ENCODE data around the gene ITGAD.
"Not testable (repeated sequence)": the region's sequence is repeated elsewhere in the genome, so short reads cannot be mapped to it uniquely, and the experiment has no call there.

The ITGAD gene

DNA sequence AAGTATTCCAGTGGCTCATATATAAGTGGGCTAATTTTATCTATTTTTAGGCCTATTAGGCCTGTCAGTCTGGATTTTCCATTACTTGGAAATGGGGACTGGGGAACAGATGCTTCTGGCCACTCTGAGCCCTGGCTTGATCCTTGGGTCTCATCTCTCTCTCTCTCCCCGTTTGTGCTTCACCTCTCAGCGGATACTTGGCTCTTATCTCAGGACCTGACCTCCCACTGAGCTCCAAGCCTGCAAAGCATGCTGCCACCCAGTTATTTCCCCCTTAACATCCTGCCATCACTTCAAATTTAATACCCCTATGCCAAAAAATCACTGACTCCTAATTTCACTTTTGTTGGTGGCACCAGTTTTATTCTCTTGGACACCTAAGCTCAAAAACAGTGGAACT is 45.3 kb downstream of the ITGAD start:
- Histone ChIP-seq H3K4me3 (replicated peaks; ENCODE audit: low read depth, low read length) (no peak overlapping the region), H3K36me3 (ENCODE audit: control insufficient read depth, insufficient read depth, low read length) (no peaks in the 10 kb centered on the region), H3K27me3 (replicated peaks; ENCODE audit: control insufficient read depth, insufficient read depth, low read length) (no peaks in the 10 kb centered on the region)
- no peak for DNase-seq (ENCODE audit: extremely low read depth, insufficient read length)
- TF ChIP-seq CTCF (IDR thresholded peaks at IDR 0.05; ENCODE audit: insufficient read depth, low read length, poor library complexity, severe bottlenecking): no peak

DNA sequence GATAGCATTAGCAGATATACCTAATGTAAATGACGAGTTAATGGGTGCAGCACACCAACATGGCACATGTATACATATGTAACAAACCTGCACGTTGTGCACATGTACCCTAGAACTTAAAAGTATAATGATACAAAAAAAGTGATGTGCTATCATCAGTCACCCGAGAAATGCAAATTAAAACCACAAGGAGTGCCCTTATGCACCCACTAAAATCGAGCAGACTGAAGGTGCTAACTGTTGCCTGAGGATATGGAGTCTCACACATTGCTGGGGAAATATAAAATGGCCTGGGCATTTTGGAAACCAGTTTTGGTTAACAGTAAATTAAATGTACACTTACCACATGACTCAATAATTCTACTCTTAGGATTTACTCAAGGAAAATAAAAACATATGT is 45.9 kb downstream of the ITGAD start:
- not testable (repeated sequence) for DNase-seq (ENCODE audit: extremely low read depth, insufficient read length)

DNA sequence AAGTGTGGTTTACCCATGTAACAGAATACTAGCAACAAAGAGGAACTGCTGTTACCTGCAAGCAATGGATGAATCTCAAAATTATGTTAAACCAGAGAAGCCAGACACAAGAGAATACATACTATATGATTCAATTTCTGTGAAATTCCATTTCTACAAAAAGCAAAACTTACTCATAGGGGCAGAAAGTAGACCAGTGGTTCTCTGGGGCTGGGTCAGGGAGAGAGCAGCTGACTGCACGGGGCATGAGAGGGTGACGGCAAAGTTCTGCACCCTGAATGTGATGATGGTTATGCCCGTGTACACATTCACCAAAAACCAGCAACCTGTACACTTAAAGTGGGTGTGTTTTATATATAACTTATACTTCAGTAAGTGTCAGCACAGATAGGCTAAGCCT is 46.4 kb downstream of the ITGAD start:
- DNase-seq (ENCODE audit: extremely low read depth, insufficient read length): no peak
- Histone ChIP-seq H3K36me3 (ENCODE audit: control insufficient read depth, insufficient read depth, low read length) (no peaks in the 10 kb centered on the region), H3K4me3 (replicated peaks; ENCODE audit: low read depth, low read length) (no peak overlapping the region), H3K27me3 (replicated peaks; ENCODE audit: control insufficient read depth, insufficient read depth, low read length) (no peaks in the 10 kb centered on the region)
- no peak for TF ChIP-seq CTCF (IDR thresholded peaks at IDR 0.05; ENCODE audit: insufficient read depth, low read length, poor library complexity, severe bottlenecking)

More for the DNA sequence above, 45.9 kb downstream of the ITGAD start:
- not testable (repeated sequence) for H3K4me3 ChIP-seq (replicated peaks; ENCODE audit: low read depth, low read length); H3K36me3 ChIP-seq (ENCODE audit: control insufficient read depth, insufficient read depth, low read length); H3K27me3 ChIP-seq (replicated peaks; ENCODE audit: control insufficient read depth, insufficient read depth, low read length)

- Histone ChIP-seq H3K4me3 (replicated peaks; ENCODE audit: low read depth, low read length) (no peak overlapping the region), H3K27me3 (replicated peaks; ENCODE audit: control insufficient read depth, insufficient read depth, low read length) (no peaks in the 10 kb centered on the region), H3K36me3 (ENCODE audit: control insufficient read depth, insufficient read depth, low read length) (no peaks in the 10 kb centered on the region)
- TF ChIP-seq CTCF (IDR thresholded peaks at IDR 0.05; ENCODE audit: insufficient read depth, low read length, poor library complexity, severe bottlenecking): no peak
- no peak for DNase-seq (ENCODE audit: extremely low read depth, insufficient read length)
These were observed 47.5 kb downstream of the ITGAD start for GRCh38 chr16:31440516-31441184.

DNA sequence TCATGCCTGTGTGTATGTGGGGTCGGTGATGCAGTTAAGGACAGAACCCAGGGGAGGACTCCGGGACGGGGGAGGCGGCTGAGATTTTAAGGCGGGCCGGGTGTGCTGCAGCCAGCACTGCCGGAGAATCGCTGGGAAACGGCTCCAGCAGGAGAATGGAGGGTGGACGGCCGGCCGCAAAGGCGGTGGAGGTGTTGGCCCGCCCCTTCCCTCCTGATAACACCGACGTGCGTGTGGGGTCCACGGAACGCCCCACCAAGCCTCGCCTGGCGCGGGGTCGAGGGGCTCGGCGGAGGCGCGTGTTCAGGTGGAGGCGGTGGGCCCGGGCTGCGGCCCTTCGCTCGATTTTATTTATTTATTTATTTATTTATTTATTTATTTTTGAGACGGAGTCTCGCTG is 48.8 kb downstream of the ITGAD start:
- H3K27me3 ChIP-seq (replicated peaks; ENCODE audit: control insufficient read depth, insufficient read depth, low read length): no peaks in the 10 kb centered on the region
- no peak overlapping the region for H3K4me3 ChIP-seq (replicated peaks; ENCODE audit: low read depth, low read length)
- H3K36me3 ChIP-seq (ENCODE audit: control insufficient read depth, insufficient read depth, low read length): no peaks in the 10 kb centered on the region
- DNase-seq (ENCODE audit: extremely low read depth, insufficient read length): no peak
- no peak for TF ChIP-seq CTCF (IDR thresholded peaks at IDR 0.05; ENCODE audit: insufficient read depth, low read length, poor library complexity, severe bottlenecking)

GRCh38 chr16:31445931-31446330 is 52.8 kb downstream of the ITGAD start:
- not testable (repeated sequence) for DNase-seq (ENCODE audit: extremely low read depth, insufficient read length); H3K36me3 ChIP-seq (ENCODE audit: control insufficient read depth, insufficient read depth, low read length); H3K4me3 ChIP-seq (replicated peaks; ENCODE audit: low read depth, low read length); H3K27me3 ChIP-seq (replicated peaks; ENCODE audit: control insufficient read depth, insufficient read depth, low read length)

DNA sequence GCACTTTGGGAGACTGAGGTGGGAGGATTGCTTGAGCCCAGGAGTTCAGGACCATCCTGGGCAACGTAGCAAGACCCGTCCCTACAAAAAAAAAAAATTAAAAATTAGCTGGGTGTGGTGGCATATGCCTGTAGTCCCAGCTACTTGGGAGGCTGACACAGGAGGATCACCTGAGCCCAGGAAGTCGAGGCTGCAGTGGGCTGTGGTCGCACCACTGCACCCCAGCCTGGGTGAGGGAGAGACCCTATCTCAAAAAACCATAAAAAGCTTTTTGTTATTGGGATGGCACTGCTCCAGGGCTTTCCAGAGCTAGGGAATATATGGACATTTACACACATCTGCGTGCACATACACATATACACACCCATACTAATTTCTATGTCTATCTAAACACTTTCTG is 58.1 kb downstream of the ITGAD start:
- Histone ChIP-seq H3K4me3 (replicated peaks; ENCODE audit: low read depth, low read length) (no peak overlapping the region), H3K27me3 (replicated peaks; ENCODE audit: control insufficient read depth, insufficient read depth, low read length) (no peaks in the 10 kb centered on the region), H3K36me3 (ENCODE audit: control insufficient read depth, insufficient read depth, low read length) (peaks cover 5% of the 10 kb centered on the region)
- DNase-seq (ENCODE audit: extremely low read depth, insufficient read length): no peak
- no peak for TF ChIP-seq CTCF (IDR thresholded peaks at IDR 0.05; ENCODE audit: insufficient read depth, low read length, poor library complexity, severe bottlenecking)

Data from GM06990 (cell line).